HG03469 (cell line): ENCODE results near the gene TXNDC16.

Experiments
- ATAC-seq: cut with Tn5 transposase; IDR thresholded peaks from one replicate; pipeline ENCODE4 v1.9.1; 2021; ENCODE audit warnings: mild to moderate bottlenecking, moderate library complexity, moderate number of reproducible peaks; ENCODE audit not compliant: unreplicated experiment

TXNDC16 gene

DNA sequence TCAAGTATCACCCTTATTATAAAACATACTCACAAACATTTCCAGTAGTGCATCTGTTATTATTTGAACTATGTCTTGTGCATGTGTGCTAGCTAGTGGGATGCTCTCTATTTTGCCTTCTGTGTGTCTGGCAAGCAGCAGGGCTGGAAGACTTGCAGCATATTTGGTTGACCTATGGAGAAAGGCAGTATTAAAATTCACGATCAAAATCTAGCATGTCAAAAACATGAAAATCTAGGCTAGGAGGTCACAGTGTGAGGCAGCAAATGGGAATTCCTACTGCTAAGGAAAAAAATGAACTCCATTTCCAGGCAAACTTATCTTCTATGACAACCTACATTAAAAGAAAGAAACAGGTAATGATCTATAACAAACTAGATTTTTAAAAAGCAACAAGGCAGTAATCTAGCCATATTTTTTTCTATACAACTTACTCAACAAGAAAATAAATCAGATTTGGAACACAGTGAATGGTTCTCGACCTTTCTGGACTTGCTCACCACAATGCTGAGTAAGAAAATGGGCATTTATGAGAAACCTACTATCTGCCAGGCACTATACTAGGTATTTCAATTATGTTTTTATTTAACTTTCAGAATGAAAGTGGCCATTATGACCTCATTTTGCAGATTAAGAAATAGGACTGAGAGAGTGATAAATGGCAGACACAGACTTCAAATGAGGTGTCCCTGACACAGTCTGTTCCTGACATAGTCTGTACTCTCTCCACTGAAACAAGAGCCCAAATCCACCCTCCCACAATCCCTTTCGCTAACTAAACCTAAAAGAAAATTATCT is 96.8 kb downstream of the TXNDC16 start:
- no peak for ATAC-seq

DNA sequence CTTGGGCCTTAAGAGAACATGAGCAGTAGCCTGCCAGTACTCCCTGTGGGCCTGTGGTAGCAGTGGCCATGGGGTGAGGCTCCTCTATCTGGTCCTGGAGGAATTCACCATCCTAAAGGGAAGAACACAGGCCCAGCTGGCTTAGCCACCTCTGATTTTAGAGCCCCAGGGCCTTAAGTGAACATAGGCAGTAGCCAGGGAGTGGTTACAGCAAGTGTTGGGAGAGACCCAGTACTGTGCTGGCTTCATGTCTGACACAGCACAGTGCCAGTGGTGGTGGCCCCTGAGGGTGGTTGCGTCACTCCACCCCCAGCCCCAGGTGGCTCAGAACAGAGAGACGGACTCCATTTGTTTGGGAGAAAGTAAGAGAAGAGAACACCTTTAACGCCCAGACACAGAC is 105.1 kb downstream of the TXNDC16 start:
- no peak for ATAC-seq

GRCh38 chr14:52446355-52446754 is 106.0 kb downstream of the TXNDC16 start:
- no peak for ATAC-seq

GRCh38 chr14:52443506-52443905 is 108.8 kb downstream of the TXNDC16 start:
- no peak for ATAC-seq

DNA sequence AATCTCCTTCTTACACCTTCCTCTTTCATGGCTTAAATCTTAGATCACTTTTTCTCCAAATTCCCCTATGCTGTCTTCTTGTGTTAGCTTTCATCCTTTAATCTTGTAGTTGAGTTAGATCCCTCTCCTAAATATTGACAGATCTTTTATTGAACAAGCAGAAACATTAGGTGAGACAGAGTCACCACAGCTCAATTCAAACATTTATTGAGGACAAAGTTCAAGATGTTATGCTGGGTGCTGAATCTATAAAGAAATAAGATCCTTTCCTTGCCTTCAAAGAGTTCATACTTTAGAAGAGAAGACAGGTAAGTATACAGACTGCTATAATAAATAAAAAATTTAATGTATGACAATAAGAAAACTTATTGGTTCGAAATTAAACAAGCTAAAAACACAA is 109.7 kb downstream of the TXNDC16 start:
- no peak for ATAC-seq

GRCh38 chr14:52442166-52442565 is 110.1 kb downstream of the TXNDC16 start:
- no peak for ATAC-seq

- ATAC-seq = no peak
These were observed 112.8 kb downstream of the TXNDC16 start for GRCh38 chr14:52439476-52439875.

DNA sequence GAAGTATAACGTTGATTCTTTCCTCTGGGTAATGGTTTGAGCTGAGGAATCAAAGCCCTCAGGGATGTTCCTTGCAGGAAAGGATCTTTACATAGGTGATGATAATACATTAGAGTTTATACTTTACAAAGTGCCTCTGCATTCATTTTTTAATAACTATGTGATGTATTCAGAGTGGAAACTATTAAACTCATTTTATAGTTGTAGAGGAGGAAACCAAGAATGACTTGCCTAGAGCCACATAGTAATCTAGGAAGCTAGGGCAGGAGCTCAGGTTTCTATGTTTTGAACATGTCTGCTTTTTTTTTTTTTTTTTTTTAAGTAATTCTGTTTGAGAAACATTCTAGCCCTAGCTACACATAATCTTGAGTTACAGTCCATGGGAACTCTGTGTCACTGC is 117.3 kb downstream of the TXNDC16 start:
- no peak for ATAC-seq

DNA sequence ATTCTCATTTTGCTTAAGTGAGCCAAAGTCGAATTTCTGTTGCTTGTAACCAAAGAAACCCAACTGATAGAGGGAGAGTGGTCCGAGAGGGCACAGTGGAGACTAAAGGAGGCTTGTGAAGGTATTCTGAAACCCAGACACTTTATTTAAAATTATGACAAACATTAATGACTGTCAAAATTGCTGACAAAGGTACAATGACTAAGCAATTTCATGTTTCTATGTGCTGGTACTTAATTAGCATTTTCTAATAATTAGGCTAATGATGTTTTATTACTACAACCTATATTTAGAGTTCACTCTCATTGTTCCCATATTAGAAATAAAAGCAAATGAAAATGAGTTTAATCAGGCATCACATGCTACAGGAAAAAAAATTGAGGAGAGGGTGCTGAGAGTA is 121.8 kb downstream of the TXNDC16 start:
- no peak for ATAC-seq

GRCh38 chr14:52429451-52429850 is 122.9 kb downstream of the TXNDC16 start:
- ATAC-seq = no peak

- ATAC-seq = no peak
These were observed 124.8 kb downstream of the TXNDC16 start for GRCh38 chr14:52427460-52427859.

DNA sequence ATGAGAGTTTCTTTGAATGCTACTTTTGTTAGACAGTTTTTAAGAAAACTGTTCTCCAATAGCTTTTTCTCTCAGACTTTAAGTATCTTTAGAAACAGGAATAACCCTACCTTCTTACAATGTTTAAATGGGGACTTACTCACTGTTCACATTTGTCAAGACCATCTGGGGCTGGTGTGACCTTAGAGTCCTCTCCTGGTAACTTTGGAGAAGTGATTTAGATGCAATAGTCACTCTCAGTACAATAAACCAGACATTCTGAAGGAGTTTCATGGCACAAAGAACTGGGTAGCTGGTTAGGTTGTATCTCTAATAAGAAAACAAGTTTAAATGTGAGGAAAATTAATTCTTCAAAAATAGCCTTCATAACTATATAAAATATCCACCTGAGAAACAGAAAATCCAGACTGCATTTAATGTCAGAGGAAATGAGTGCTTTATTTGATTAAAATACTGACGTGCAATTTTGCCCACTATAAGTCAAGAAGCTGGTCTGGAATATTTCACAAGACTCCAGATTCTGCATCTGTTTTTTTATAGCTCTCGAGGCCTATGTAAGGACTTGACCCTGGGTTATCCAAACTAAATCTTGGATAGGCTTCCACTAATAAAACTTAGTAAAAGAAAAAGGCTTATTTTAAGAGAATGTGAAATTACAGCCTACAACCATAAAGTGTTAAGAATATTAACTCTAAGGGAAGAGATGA is 129.5 kb downstream of the TXNDC16 start:
- no peak for ATAC-seq

DNA sequence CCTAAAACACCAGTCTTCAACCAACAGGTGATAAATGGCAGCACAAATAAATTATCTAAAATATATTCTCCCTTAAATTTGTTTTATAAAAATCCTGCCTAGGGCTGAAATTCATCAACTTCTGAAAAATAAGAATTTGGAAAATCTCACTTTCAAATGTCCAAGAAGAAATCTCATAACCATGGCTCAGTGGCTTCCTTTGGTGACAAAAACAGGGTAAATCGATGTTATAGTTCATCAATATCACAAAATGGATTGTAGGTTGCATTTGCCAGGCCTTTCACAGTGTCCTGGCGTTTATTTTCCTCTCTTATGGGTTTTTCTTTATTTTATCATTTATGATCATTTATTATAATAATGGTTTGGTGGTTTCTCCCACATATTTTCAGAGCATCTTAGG is 135.2 kb downstream of the TXNDC16 start:
- no peak for ATAC-seq

GRCh38 chr14:52413729-52414408 is 138.4 kb downstream of the TXNDC16 start:
- ATAC-seq = no peak

GRCh38 chr14:52412426-52412825 is 139.9 kb downstream of the TXNDC16 start:
- no peak for ATAC-seq

- ATAC-seq = no peak
These were observed 147.0 kb downstream of the TXNDC16 start for GRCh38 chr14:52405314-52405713.

- peak; percentile 79 for ATAC-seq
These were observed 149.3 kb downstream of the TXNDC16 start for GRCh38 chr14:52402812-52403526.

DNA sequence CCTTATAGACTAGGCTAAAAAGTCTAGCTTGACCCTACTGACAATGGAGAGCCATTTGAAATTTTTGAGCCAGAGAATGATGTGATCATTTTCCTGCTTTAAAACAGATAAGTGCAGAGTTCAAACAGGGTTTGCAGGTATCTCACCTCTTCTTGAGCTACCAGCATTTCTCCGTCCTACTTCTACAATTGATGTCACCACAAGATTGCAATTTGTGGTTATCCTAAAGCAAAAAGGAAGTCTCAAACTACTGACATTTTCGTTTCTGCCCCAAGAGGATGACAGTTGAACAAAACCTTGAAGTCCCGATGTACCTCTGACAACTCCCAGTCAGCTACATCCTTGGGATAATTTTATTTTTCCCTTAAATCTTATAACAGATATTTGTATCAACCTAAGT is 151.5 kb downstream of the TXNDC16 start:
- ATAC-seq = no peak

GRCh38 chr14:52399921-52400595 is 152.2 kb downstream of the TXNDC16 start:
- ATAC-seq = no peak

GRCh38 chr14:52399104-52399503 is 153.2 kb downstream of the TXNDC16 start:
- ATAC-seq = no peak

DNA sequence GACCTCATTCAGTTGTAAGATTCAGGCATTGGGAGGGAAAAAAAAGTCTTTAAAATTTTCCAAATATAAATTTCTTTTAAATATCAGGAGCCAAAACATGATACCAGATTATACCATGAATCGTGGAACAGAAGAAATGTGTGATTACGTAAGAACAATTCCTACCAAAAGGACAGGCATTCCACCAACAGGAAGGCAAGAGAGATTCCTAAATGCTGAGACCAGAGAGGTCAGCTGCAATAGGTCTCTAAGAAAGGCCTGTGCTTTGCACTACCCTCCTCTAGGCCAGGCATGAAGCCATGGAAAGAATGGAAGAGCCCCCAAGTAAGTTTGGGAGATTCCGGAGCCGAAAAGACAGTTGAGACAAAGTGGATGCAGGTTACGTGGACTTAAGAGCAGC is 154.5 kb downstream of the TXNDC16 start:
- no peak for ATAC-seq
